Cardiac fibroblast (primary cell): Measurements from ENCODE around the gene MEIS1.

Experiments
- DNase-seq, 2 donors: peaks; one replicate each; pipeline versions ENCODE4 v3.0.0 to v3.0.0-alpha.2; 2010; ENCODE audit warnings: low read depth in 2 of 2
- H3K4me3 ChIP-seq, 2 donors: replicated peaks in 1 of 2; 1 replicate in 1 of 2; 2 replicates in 1 of 2; pipeline ENCODE4 v1.5.1; 2011; ENCODE audit warnings: low read depth in 2 of 2, low read length in 2 of 2, mild to moderate bottlenecking in 2 of 2, moderate library complexity in 1 of 2
- TF ChIP-seq, protein P1 (sequence below): IDR thresholded peaks from one replicate; pipeline ENCODE4 v1.5.1; 2011; ENCODE audit warnings: low read depth, mild to moderate bottlenecking, low read length, inconsistent platforms

MEIS1 gene

DNA sequence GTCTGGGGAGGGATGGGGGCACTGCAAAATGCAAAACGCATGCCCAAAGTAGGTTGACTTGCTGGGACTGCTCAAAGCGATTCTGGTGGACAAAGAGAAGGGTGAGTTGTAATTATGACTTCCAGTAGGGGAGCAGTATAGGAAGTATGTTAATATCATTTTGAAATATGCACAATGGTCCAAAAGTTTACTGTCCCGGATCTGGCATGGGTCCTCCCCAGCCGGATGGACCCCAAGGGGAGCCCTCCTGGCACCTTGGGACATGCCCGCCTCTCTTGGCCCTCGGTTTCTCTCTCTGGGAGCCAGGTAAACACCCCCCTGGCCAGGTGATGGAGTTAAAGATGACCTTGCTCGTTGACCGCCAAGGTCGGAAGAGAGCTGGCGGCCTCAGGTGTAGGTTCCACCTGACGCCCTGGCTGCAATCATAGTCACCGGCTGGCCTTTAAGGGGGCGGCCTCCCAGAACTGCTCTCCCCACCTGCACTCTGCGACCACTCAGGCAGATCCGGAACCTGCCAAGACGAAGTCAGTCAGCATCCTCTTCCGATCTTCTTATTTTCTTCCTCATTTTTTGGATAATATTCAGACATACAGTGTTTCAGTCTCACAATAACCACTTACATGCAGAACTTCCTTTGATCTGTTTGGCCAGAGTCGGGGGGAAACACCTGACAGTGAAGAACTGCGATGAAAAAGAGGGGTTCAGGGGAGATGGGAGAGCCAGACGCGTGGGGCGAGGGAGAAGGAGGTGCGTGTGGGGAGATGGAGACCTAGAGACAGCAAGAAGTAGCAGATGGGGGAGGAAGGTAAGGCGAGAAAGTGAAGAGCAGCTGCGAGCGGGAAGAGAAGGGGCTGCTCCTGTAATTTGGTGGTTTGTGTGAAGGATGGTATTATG is 148.3 kb downstream of the MEIS1 start:
- TF ChIP-seq, protein P1, sequence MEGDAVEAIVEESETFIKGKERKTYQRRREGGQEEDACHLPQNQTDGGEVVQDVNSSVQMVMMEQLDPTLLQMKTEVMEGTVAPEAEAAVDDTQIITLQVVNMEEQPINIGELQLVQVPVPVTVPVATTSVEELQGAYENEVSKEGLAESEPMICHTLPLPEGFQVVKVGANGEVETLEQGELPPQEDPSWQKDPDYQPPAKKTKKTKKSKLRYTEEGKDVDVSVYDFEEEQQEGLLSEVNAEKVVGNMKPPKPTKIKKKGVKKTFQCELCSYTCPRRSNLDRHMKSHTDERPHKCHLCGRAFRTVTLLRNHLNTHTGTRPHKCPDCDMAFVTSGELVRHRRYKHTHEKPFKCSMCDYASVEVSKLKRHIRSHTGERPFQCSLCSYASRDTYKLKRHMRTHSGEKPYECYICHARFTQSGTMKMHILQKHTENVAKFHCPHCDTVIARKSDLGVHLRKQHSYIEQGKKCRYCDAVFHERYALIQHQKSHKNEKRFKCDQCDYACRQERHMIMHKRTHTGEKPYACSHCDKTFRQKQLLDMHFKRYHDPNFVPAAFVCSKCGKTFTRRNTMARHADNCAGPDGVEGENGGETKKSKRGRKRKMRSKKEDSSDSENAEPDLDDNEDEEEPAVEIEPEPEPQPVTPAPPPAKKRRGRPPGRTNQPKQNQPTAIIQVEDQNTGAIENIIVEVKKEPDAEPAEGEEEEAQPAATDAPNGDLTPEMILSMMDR = no peak

DNA sequence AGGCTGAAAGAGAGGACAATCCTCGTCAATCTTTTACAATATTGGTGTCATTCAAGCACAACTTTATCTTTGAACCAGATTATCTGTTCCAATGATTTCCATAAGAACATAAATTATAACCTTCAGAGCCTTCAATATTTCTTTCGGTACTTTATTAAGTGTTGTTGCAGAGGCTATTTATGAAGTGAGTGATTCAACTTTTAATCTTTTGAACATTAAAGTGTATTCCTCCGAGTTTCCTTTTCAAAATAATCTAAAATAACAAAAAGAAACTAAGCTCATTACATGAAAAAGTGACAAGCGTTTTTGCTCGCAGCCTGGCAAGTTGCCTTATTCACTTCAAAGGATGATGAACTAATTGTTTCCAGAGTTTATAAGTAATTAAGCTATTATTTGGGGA is 149.0 kb downstream of the MEIS1 start:
- DNase-seq = no peak
- TF ChIP-seq, protein P1 = no peak
- H3K4me3 ChIP-seq = no peak overlapping the region

More for the DNA sequence above, 148.3 kb downstream of the MEIS1 start:
- no peak for DNase-seq
- no peak overlapping the region for H3K4me3 ChIP-seq

DNA sequence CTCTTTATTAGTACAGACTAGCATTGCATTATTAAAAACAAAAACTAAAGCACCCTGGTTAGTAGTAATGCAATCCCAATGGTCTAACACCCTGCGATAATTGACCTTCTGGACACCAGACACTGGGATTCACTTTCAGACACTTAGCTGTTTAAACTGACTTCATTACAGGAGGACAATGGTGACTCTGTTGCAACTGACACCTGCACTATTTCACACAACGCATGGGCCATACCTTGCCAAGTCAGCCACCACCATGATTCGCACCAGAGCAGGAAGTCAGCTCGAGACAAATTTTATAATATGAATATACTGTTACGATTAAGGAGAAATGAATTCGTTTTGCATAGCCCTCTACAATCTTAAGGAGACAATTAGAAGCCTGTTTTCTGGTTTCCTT is 150.7 kb downstream of the MEIS1 start:
- H3K4me3 ChIP-seq = no peak overlapping the region
- no peak for DNase-seq
- TF ChIP-seq, protein P1 = no peak

DNA sequence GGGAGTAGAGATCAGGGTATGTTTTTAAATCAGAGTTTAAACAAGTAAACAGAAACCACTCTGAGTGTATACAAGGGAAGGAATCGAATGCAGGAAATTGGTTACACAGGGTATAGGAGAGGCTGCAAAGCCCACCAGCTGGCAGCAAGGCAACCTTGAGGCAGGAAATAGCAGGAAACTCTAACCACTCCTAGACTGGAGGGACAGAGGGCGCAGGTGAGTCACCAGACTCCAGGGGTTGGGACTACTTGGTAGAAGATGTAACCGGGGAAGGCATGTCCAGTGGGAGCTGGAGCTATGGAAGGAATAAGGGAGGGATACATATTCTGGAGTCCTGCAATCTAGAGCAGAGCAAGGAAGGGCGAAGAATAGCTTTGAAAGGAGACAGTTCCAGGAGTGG is 152.3 kb downstream of the MEIS1 start:
- H3K4me3 ChIP-seq = no peak overlapping the region
- DNase-seq = peak in 1 of 2 donors; percentile 32
- TF ChIP-seq, protein P1 = peak; percentile 2

DNA sequence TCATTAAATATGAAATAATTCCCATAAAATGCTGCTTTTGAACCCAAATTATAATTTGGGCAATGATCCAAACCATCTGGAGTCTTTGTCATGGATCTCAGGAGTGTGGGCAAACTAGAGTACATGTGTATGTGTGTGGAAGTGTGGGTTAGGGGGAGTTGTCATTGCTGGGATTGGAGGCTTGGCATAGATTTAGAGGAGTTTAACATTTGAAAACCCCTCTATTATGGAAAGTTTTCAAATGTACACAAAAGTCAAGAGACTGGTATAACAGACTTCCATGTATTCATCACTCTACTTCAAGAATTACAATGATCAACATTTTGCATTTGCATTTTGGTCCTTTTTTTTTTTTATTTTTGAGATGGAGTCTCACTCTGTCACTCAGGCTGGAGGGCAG is 159.1 kb downstream of the MEIS1 start:
- TF ChIP-seq, protein P1 = no peak
- no peak overlapping the region for H3K4me3 ChIP-seq
- DNase-seq = no peak

DNA sequence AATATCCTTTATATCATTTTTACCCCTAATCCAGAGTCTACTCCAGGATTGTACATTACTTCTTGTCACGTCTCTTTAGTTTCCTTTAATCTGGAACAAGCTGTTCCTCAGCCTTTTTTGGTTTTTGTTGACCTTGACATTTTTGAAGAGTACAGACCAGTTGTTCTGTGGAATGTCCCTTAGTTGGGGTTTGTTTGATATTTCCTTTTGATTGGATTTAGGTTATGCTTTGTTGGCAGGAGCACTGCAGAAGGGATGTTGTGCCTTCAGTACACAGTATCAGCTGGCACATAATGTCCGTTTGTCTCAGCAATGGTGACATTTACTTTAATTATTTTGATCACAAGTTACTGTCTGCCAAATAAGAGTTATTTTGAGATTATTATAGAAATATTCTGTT is 160.6 kb downstream of the MEIS1 start:
- H3K4me3 ChIP-seq = no peak overlapping the region
- no peak for DNase-seq
- TF ChIP-seq, protein P1 = no peak

DNA sequence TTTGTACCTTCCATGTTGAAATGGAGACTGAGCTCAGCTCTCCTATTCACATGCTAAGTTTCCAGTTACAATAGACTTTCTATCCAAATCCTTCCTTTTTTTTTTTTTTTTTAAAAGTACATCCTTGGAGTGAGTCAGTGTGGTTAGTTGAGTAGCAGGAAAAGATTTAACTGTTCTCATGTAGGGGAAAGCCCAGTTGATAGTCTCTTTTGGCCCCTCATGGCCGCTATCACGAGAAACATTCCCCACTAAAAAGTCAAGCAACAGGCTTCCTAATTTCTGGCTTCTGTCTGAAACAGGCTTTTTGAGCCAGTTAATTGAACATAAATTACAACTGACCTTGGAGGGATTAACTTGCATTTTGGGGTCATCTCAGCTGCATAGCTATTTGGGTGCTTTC is 161.3 kb downstream of the MEIS1 start:
- peak in 1 of 2 donors; percentile 20 for DNase-seq
- TF ChIP-seq, protein P1 = no peak
- no peak overlapping the region for H3K4me3 ChIP-seq
